ENCODE results near the gene CPO. TPM values are rescaled to one million over a fixed set of nuclear protein-coding genes. Genes with fewer than 3 reads are reported as not detected.

Gene CPO
- total RNA-seq: 0.14 TPM in 1 of 2 replicates, not detected in the other

GRCh38 chr2:206939340-206939739, at the start of gene CPO:
Gene CPO (plus strand): TSS chr2:206939518. CDS start chr2:206939600, 82 bp downstream.

Other genes with a start within 250 kb of the CPO start
- not detected in 2 replicates for gene DYTN, start 221.1 kb upstream of the CPO start, total RNA-seq
- under 0.01 and 0.28 TPM in 2 replicates for gene MDH1B, start 174.2 kb upstream of the CPO start, total RNA-seq
- gene FASTKD2, start 173.9 kb upstream of the CPO start, total RNA-seq: 58.4 and 67.0 TPM in 2 replicates
- 29.0 and 98.5 TPM in 2 replicates for gene KLF7, start 226.4 kb downstream of the CPO start, total RNA-seq

Measured in nasal cavity respiratory epithelium epithelial cell of viscerocranial mucosa (primary cell).